Subcutaneous adipose tissue (tissue), 4 donors: ENCODE results near the gene TFE3. TPM values are rescaled to one million over a fixed set of nuclear protein-coding genes. Genes with fewer than 3 reads are reported as not detected.

Source experiments
- CTCF ChIP-seq: fragments of 450-650 bp; IDR thresholded peaks from one replicate; pipeline ENCODE4 v1.5.1; 2016; ENCODE audit warnings: low read depth, mild to moderate bottlenecking, control low read depth, antibody characterized with exemption, moderate library complexity
- total RNA-seq, 4 donors: library from RNA; depleted of rRNA; stranded (reverse); fragments of >200 nt; gene quantifications; one replicate each; pipeline ENCODE4 v1.1.0, GENCODE V29; 2016

Gene TFE3
- total RNA-seq, 4 donors from 2014 or later: 50.9 to 148 (median 72.8) TPM

GRCh38 chrX:49066690-49067089 lies 23.5 kb upstream of the TFE3 start:
- no peak for TF ChIP-seq CTCF

- TF ChIP-seq CTCF: no peak
Measured at GRCh38 chrX:49066278-49066677, 23.1 kb upstream of the TFE3 start.

- no peak for TF ChIP-seq CTCF
Measured at GRCh38 chrX:49064735-49065134, 21.6 kb upstream of the TFE3 start.

GRCh38 chrX:49064303-49064702 lies 21.1 kb upstream of the TFE3 start:
- no peak for TF ChIP-seq CTCF

- no peak for TF ChIP-seq CTCF
Measured at GRCh38 chrX:49063715-49064114, 20.6 kb upstream of the TFE3 start.

GRCh38 chrX:49061916-49062315 lies 18.8 kb upstream of the TFE3 start:
- TF ChIP-seq CTCF: no peak

GRCh38 chrX:49061490-49061889 lies 18.3 kb upstream of the TFE3 start:
- TF ChIP-seq CTCF: no peak
